ENCODE measurements around the gene CLEC3B. TPM values are rescaled to one million over a fixed set of nuclear protein-coding genes. Genes with fewer than 3 reads are reported as not detected.

CLEC3B gene
- total and polyA plus RNA-seq, 9 donors, result 2.9 to 63.5 (median 12.2) TPM

GRCh38 chr3:45010811-45011333 is 15.2 kb upstream of the CLEC3B start:
- Histone ChIP-seq H3K36me3 (no peaks in the 10 kb centered on the region), H3K4me1 (ENCODE audit: insufficient read depth) (peaks cover 21% of the 10 kb centered on the region), H3K27me3 (no peaks in the 10 kb centered on the region), H3K27ac (peak overlapping the region; percentile 31 to 69), H3K9me3 (no peaks in the 10 kb centered on the region), H3K4me3 (no peak overlapping the region)
- no peak for DNase-seq
- no peak for TF ChIP-seq CTCF (IDR thresholded peaks at IDR 0.05)
- no peak for TF ChIP-seq POLR2A (IDR thresholded peaks at IDR 0.05)
- no peak for TF ChIP-seq EP300 (IDR thresholded peaks at IDR 0.05)
- intact Hi-C loops (cut with DNase I), result no loop called here
- WGBS, 3 donors, result 11 to 16% (median 11%) methylated on average over 3 of the region's 3 CpGs

- peak; percentile 75 to 88 (median 82) for DNase-seq
- Histone ChIP-seq H3K4me1 (ENCODE audit: insufficient read depth) (peaks cover 24% of the 10 kb centered on the region), H3K36me3 (no peaks in the 10 kb centered on the region), H3K27me3 (no peaks in the 10 kb centered on the region), H3K4me3 (no peak overlapping the region), H3K27ac (peak overlapping the region; percentile 2 to 69), H3K9me3 (no peaks in the 10 kb centered on the region)
- TF ChIP-seq POLR2A (IDR thresholded peaks at IDR 0.05) (no peak), EP300 (IDR thresholded peaks at IDR 0.05) (no peak), CTCF (IDR thresholded peaks at IDR 0.05) (no peak)
- intact Hi-C loops (cut with DNase I), result no loop called here
- WGBS, 3 donors, result 1 to 3% (median 2%) methylated on average over 7 of the region's 7 CpGs
Measured at GRCh38 chr3:45011756-45012508, 14.2 kb upstream of the CLEC3B start.

- H3K27me3 ChIP-seq, result no peaks in the 10 kb centered on the region
- no peaks in the 10 kb centered on the region for H3K9me3 ChIP-seq
- no peaks in the 10 kb centered on the region for H3K36me3 ChIP-seq
- H3K4me3 ChIP-seq, result no peak overlapping the region
- 67 to 73% (median 70%) methylated on average over 4 of the region's 4 CpGs for WGBS, 3 donors
- peaks cover 26% of the 10 kb centered on the region for H3K4me1 ChIP-seq (ENCODE audit: insufficient read depth)
- TF ChIP-seq CTCF (IDR thresholded peaks at IDR 0.05) (no peak), POLR2A (IDR thresholded peaks at IDR 0.05) (no peak)
- peak overlapping the region in 1 of 2 donors; percentile 69 for H3K27ac ChIP-seq
- intact Hi-C loops (cut with DNase I), result no loop called here
- no peak for DNase-seq
Measured at GRCh38 chr3:45012577-45012976, 13.5 kb upstream of the CLEC3B start.

- intact Hi-C loops (cut with DNase I), result no loop called here
- H3K4me1 ChIP-seq (ENCODE audit: insufficient read depth), result peaks cover 30% of the 10 kb centered on the region
- TF ChIP-seq EP300 (IDR thresholded peaks at IDR 0.05), result no peak
- no peak for TF ChIP-seq POLR2A (IDR thresholded peaks at IDR 0.05)
- TF ChIP-seq CTCF (IDR thresholded peaks at IDR 0.05), result no peak
- H3K36me3 ChIP-seq, result no peaks in the 10 kb centered on the region
- no peak overlapping the region for H3K4me3 ChIP-seq
- H3K9me3 ChIP-seq, result no peaks in the 10 kb centered on the region
- no peak for DNase-seq
- no peaks in the 10 kb centered on the region for H3K27me3 ChIP-seq
- no peak overlapping the region for H3K27ac ChIP-seq
- WGBS, 3 donors, result 41 to 46% (median 45%) methylated on average over 2 of the region's 2 CpGs
Measured at GRCh38 chr3:45016916-45017315, 9.2 kb upstream of the CLEC3B start.

All from ovary (tissue), 9 donors.